ENCODE data around the gene DPAGT1. TPM values are rescaled to one million over a fixed set of nuclear protein-coding genes. Genes with fewer than 3 reads are reported as not detected.
"Not testable (repeated sequence)": the region's sequence is repeated elsewhere in the genome, so short reads cannot be mapped to it uniquely, and the experiment has no call there.

The DPAGT1 gene
- total RNA-seq, 1 donor from 2014 or later = 18.6 TPM

DNA sequence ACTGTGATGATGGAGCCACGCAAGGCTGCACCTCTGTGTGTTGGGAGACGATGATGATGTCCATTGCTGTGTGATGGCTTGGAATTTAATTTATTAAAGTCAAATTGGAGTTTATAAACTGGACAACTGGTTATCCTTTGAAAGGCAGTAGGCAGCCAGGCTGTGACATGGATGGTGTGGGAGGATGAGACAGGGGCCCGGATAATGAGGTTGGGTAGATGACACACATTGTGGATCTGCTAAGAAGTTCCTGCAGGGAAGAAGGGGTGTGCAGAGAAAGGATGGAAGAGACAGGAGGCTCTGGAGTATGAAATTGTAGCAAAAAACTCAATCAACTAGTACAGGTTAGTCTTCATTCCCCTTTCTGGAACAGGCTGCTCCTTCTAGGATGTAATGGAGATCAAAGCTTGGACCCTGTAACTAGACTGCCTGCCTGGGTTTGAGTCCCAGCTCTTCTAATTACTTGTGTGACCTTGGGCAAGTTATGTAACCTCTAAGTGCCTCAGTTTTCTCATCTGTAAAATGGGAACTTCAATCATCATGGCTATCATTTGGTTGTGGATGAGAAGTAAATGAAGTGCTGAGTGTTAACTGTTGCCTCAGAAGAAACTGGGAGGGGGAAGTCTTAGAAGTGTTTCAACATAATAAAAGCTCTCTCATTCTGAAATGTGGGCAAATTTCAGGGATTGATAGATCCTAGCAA lies 15.5 kb upstream of the DPAGT1 start:
- intact Hi-C loops (cut with micrococcal nuclease) = no loop called here
- ATAC-seq = no peak
- no peak for DNase-seq

DNA sequence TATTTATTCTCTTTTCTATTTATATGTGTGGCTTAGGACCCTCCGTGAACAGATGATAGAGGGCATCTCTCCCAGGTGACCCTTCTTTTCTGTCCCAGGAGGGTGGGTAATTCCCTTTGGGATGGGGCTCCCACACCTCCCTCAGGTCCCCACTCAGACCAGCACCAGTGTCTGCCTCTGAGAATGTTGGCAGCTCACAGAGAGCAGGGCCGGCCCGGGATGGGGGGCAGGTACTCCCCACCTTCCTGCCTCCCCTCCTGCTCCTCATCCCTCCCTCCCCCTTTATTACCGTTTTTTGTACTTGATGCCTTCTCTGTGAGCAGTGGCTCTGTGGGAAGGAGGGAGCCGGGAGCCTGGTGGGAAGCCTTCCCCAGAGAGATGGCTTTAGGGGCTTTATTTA lies 14.9 kb upstream of the DPAGT1 start:
- ATAC-seq (no peak), DNase-seq (no peak)
- intact Hi-C loops (cut with micrococcal nuclease) = no loop called here

DNA sequence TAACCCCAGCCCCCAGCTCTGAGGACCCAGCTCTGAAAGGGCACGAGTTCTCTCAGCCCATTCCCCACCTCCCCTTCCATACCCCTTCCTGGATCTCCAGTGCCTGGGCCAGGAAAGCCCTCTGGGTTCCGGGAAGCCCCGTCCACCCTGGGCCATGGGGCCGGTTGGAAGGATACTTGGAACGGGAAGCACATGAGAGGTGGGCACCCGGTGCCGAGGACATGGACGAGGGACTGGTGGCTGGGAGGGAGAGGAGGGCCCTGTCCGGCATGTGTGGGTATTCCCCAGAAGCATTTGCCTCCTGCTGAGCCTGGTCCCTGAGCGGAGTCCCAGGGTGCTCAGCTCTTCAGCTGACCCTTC lies 14.6 kb upstream of the DPAGT1 start:
- intact Hi-C loops (cut with micrococcal nuclease) = no loop called here
- DNase-seq = no peak
- no peak for ATAC-seq

DNA sequence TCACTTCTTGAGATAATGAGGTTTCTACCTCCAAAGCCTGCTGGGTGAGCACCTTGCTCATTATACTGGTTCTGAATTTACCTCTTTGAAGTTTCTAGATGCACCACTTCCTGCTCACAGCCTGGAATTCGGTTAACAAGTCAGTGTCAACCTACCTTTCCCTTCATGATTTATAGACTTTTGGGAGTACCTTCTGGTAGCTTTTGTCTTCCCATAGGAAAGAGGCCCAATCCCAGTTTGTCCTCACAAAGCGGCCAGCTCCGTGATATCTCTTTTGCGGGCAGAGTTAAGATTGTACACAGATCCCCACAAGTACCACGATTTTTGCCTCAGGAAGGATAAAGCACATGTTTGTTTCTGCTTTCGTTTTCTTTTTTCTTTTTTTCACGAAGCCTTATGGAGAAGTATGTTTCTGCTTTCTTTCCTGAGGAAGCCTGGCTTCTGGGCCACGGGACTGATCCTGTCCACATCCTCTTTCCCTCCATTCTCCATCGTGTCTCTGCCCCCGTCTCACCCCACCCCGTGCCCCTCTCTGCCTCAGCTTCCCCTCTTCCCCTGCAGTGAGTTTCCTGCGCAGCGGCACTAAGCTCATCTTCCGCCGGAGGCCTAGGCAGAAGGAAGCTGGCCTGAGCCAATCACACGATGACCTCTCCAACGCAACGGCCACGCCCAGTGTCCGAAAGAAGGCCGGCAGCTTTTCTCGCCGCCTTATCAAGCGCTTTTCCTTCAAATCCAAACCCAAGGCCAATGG lies 14.0 kb upstream of the DPAGT1 start:
- peak; percentile 60 for ATAC-seq

DNA sequence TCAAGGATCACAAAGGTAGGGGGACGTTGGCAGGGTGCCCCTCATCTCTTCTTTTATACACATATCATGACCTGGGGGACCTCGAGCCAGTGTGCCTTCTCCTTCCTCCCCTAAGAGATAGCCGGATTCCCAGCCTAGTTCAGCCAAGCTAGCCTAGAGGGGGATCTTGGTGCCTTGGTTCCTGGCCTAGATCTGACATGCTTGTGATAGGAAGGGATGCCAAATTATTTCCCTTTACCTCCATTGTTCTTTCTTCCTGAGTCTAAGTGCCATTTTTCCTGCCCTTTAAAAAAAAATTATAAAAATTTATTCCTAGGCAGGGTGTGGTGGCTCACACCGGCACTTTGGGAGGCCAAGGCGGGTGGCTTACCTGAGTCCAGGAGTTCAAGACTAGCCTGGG lies 12.7 kb upstream of the DPAGT1 start:
- DNase-seq (no peak), ATAC-seq (no peak)
- intact Hi-C loops (cut with micrococcal nuclease) = no loop called here

More for the DNA sequence above, 14.0 kb upstream of the DPAGT1 start:
- DNase-seq = peak; percentile 66
- intact Hi-C loops (cut with micrococcal nuclease) = no loop called here

DNA sequence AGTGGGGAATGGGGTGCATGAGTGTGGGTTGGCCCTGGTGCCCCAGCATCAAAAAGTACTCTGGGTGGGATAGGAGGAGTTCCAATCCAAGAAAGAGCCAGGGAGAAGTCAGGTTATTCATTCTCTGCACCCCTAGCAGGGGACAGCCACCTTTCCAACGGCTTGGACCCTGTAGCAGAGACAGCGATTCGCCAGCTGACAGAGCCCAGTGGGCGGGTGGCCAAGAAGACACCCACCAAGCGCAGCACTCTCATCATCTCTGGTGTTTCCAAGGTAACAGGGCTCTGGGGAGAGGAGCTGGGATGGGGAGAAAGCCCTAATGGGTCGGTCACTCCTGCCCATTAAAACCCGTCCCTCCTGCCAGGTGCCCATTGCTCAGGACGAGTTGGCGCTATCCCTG lies 12.1 kb upstream of the DPAGT1 start:
- DNase-seq (no peak), ATAC-seq (no peak)
- intact Hi-C loops (cut with micrococcal nuclease) = no loop called here

DNA sequence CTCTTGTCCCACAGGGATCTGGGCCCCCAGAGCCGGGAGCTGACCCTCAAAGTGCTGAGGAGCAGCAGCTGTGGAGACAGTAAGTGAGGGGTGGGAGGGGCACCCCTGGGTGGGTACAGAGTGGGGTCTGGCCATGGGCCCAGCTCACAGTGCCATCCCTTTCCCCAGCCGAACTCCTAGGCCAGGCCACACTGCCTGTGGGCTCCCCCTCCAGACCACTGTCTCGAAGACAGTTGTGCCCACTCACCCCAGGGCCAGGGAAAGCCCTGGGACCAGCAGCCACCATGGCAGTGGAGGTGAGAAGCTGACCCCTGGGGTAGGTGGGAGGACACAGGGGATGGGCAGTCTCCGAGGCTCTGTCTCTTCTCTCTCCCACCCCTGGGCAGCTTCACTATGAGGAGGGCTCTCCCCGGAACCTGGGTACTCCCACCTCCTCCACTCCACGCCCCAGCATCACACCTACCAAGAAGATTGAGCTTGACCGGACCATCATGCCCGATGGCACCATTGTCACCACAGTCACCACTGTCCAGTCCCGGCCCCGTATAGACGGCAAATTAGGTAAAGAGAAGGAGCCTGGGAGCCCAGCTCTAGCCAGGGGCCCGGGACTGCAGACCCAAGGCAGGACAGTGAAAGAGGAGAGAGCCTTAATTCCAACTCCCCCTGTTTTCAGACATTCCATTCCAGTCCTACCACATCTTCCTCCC lies 10.8 kb upstream of the DPAGT1 start:
- no peak for DNase-seq
- ATAC-seq = no peak
- intact Hi-C loops (cut with micrococcal nuclease) = no loop called here

DNA sequence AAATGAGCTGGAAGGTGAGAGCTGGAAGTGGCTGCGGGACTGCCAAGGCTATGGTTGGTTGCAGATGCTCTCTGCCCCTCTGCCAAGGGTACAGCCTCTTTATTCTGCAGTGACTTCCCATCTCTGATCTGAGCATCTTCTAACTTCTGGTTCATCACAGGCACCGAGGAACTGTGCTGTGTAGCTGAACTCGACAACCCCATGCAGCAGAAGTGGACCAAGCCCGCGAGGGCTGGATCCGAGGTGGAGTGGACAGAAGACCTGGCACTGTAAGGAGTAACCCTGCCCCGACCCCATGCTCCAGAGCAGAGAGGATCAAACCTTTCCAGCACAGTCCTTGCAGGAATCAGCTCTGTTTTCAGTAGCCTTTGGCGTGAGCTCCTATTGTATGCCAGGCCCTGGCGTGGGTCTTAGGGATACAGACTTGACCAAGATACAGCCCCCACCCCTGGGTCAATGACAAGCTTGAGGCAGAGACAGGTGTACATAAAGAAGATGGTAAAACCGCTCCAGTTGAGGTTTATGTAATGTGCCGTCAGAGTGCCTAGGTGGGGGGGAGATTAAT lies 9.8 kb upstream of the DPAGT1 start:
- no peak for DNase-seq
- ATAC-seq = no peak
- intact Hi-C loops (cut with micrococcal nuclease) = no loop called here

DNA sequence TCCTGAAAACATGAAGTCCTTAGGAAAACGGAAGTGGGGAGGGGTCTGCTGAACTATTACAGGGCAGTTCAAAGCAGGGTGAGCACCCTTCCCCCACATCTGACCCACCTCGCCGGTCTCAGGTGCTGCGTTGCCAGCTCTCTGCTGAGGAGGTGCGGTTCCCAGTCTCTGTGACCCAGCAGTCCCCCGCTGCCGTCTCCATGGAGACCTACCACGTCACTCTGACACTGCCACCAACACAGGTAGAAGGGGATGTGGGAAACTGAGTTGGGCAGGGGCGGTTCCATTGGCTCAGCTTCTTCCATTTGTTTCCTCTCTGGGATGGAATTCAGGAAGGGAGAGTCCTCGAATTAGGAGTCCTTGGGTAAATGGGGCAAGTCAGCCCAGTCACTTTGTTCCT lies 8.8 kb upstream of the DPAGT1 start:
- no peak for ATAC-seq
- DNase-seq = no peak
- intact Hi-C loops (cut with micrococcal nuclease) = no loop called here

DNA sequence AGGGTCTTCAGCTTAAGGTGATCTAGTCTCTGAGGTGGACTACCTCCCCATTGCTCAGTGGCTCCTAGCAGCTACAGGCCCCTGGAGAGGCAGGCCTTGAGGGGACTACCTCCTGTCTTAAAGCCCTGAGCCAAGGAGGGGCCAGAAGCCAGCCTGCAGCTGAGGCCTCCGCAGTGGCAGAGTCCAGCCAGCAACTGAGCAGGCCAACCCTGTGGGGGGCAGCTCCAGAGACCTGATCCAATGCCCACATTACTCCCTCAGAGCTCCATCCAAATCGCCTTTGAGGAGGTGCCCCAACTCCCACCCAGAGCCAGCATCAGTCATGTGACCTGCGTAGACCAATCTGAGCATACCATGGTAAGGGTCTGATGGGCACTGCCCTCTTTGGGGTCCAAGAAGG lies 8.2 kb upstream of the DPAGT1 start:
- ATAC-seq = no peak
- intact Hi-C loops (cut with micrococcal nuclease) = no loop called here
- no peak for DNase-seq

DNA sequence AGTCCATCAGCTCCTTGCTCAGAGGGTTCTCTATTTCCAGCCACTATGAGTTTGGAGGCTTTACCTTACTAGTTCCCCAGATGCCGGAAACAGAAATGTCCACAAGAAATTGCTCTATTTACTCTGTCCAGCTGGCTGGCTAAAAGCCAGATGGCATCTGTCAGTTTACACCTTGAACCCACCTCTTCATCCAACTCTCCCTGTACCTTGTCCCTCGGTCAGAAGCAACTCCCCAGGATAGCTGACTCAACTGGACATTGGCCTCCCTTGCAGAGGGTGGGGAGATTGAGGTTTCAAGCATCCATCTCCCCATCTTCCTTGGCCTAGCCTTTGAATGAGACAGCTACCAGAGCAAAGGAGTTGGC lies 7.2 kb upstream of the DPAGT1 start:
- no peak for ATAC-seq
- intact Hi-C loops (cut with micrococcal nuclease) = no loop called here
- no peak for DNase-seq

DNA sequence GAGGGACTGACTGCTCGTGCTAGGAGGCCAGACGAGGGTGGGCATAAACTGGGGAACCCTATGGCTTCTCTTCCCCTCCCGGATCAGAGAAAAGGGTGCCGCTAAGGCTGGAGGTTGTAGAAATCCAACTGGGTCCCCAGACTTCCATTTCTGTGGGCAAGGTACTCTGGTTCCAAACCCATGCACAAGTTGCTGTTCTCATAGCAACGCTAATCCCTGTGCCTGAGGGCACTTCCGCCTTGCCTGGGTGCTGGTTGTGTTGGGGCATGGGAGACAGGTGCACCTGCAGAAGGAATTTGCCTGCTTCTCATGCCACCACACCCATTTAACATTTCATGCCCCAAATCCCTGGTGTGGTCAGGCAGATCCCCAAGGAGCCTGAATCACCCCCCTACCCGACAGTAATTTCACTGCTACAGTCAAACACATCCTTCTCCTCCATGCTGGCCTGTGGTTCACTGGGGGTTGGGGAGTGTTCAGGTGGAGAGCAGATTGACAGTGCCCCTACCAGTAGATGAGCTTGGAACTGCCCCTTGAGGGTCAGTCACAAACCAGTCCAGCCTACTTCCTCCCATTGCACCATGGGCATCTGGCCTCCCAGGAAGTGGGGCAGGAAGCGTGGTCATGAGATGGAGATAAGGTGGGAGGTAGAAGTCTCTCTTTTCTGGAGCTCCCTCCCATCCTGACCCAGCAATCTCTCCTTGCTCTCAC lies 6.6 kb upstream of the DPAGT1 start:
- intact Hi-C loops (cut with micrococcal nuclease) = no loop called here
- no peak for ATAC-seq
- DNase-seq = no peak

DNA sequence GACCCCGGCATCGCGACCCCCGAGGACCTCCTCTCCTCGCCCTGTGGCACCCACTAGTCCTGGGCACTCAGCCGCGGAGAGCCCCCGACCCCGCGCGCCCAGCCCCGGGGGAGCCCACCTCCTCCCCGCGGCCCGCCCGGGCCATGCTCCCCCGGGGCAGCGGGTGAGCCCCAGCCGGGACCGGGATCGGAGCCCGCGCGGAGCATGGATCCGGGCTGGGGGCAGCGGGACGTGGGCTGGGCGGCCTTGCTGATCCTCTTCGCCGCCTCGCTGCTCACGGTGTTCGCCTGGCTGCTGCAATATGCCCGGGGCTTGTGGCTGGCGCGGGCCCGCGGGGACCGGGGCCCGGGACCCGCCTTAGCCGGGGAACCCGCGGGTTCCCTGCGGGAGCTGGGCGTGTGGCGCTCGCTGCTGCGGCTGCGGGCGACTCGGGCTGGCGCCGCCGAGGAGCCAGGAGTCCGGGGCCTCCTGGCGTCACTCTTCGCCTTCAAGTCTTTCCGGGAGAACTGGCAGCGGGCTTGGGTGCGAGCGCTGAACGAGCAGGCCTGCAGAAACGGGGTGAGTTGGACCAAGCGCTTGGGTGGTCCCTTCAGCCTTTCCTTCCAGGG lies 6.0 kb upstream of the DPAGT1 start:
- ATAC-seq = peak; percentile 41
- intact Hi-C loops (cut with micrococcal nuclease) = no loop called here
- DNase-seq = no peak

DNA sequence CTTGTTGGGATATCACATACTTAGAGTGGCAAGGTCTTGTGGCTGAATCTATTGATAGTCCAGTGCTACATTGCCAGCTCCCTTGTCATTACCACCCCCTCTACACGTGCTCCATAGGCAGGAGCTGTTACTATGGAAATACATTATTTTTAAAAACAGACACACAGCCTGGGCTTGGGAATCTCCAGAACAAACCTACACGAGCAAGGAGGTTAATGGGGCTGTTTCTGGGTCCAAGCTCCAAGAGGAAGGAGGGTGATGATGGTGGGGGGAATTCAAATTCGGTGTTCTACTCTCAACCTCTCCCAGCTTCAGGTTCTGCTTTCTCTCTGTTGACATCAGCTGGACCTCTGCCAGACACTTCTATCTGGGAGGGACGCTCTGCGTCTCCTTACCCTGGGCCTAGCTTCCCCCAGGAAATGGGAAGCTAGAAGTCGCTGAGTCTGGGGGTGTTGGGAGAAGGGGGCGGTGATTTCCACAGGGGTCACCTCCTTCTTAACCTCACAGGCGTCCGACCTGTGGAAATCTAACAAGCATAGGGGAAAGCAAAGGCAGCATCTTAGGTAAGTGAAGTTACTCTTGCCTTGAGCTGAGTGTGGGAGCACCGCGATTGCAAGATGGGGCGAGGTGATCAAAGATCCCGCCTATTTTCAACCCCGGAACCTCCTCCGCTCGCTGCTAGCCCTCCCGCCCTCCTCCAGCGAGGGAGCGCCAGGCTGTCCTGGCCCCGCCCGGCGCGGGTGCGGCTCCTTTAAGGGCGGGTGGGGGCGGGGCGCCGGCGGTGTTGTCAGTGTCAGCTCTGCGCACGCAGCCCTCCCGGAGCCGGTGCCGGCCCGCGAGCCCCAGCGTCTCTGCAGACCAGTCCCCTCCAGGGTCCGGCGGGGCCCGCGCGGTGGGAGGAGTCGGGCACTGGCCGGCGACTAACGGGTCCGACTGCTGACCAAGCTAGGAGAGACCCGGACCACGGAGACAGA lies 5.2 kb upstream of the DPAGT1 start, which contains the start of gene C2CD2L:
Gene C2CD2L, plus strand, starts transcription at position 781 of the 974 bp plus-strand sequence. CDS start 398 bp downstream, outside the sequence.
- ATAC-seq = peak; percentile 94
- DNase-seq = peak; percentile 96
- intact Hi-C loops (cut with micrococcal nuclease) = no loop called here

DNA sequence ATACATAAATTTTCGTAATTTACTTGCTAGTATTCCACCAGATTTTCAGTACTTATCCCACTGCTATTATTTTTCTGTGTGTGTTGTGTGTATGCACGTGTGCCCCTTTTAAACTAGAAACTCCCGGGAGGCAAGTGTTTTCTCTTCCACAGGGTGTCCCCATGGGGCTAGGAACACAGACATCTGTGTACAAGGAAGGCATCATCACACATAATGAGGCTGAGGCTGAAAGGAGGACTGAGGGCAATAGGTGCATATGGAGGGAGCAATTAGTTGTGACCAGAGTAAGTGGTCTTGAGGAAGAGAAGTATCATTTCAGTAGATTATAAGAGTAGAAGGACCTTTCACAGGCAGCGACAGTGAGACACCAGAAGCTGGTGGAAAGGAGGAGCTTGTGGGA lies 2.1 kb upstream of the DPAGT1 start:
- DNase-seq (no peak), ATAC-seq (no peak)
- intact Hi-C loops (cut with micrococcal nuclease) = no loop called here

DNA sequence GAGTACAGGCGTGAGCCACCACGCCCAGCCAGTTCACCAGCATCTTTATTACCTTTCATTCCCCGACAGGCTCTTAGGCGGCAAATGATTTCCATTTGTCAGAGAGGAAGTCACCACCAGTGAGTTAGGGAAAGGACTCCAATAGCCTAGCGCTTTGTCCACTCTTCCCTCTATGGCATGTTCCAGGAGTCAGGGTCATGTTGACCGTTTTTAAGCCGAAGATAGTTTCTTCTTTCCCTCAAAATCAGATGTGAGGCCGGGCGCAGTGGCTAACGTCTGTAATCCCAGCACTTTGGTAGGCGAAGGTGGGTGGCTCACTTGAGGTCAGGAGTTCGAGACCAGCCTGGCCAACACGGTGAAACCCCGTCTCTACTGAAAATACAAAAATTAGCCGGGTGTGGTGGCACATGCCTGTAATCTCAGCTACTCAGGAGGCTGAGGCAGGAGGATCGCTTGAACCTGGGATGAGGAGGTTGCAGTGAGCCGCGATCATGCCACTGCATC lies 1.6 kb upstream of the DPAGT1 start:
- ATAC-seq; DNase-seq; intact Hi-C loops (cut with micrococcal nuclease): not testable (repeated sequence)

DNA sequence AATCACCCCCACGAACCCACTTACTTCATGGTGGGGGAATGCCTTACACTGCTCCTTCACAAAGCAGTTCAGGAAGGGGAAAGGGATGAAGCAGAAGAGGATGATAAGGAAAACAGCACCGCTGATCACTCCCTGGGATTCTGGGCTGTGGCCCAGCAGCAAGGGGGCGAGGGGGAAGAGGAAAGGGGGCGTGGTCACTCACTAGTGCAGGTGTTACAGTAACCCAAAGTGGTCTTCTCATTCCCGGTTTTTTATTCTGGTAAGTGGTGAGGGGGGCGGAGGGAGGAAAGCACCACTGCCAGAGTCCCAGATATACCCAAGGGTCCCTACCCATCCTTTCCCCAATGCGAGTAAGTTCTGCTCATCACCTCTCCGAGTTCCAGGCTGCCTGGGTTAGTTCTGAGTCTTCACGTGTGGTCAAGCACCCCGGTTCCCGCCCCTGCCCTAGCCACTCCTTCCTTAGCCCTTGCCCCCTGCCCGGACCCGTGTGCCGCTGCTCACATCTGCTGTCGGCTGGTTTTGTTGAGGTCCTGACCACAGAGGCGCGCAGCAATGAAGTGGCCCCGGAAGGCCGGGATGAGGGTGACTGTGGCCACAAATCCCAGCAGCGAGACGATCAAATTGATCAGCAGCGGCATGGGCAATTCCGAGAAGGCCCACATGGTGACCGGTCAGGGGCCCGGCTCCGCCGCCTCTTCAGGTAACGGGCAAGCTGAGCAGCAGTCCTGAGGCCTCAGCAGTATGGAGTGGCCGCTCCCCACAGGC lies 477 bp downstream of the DPAGT1 start:
- no peak for DNase-seq
- intact Hi-C loops (cut with micrococcal nuclease) = no loop called here
- peak; percentile 2 for ATAC-seq

Measured in left ventricle myocardium superior (tissue), 1 donor.